Ascending aorta (tissue), 2 donors: ENCODE data around the gene SLC35B2. TPM values are rescaled to one million over a fixed set of nuclear protein-coding genes. Genes with fewer than 3 reads are reported as not detected.

Experiments used
- DNase-seq, 2 donors: peaks; one replicate each; pipeline ENCODE4 v3.0.0-alpha.2; 2019; ENCODE audit warnings: low spot score in 2 of 2
- H3K27ac ChIP-seq, 2 donors: fragments of 200-600 bp; sonication (generic); one replicate each; pipeline ENCODE4 v1.5.1; 2016 to 2017; ENCODE audit warnings: mild to moderate bottlenecking in 1 of 2
- H3K27me3 ChIP-seq: fragments of 200-600 bp; sonication (generic); one replicate; pipeline ENCODE4 v1.5.1; 2017
- H3K36me3 ChIP-seq, 2 donors: fragments of 200-600 bp; sonication (generic); one replicate each; pipeline ENCODE4 v1.5.1; 2016
- H3K4me1 ChIP-seq, 2 donors: fragments of 200-600 bp; sonication (generic); one replicate each; pipeline ENCODE4 v1.5.1; 2016 to 2017; ENCODE audit warnings: mild to moderate bottlenecking in 1 of 2
- H3K4me3 ChIP-seq, 2 donors: fragments of 200-600 bp; sonication (generic); one replicate each; pipeline ENCODE4 v1.5.1; 2016 to 2017; ENCODE audit warnings: mild to moderate bottlenecking in 1 of 2
- H3K9me3 ChIP-seq, 2 donors: fragments of 200-600 bp; sonication (generic); one replicate each; pipeline ENCODE4 v1.5.1; 2016
- CTCF ChIP-seq, 3 experiments: fragments of 200-600 bp in 2 of 3; fragments of 450-650 bp in 1 of 3; sonication (generic) in 2 of 3; IDR thresholded peaks; one replicate each; pipeline ENCODE4 v1.5.1; 2016 to 2019; ENCODE audit warnings: antibody characterized with exemption in 3 of 3, mild to moderate bottlenecking in 1 of 3, moderate library complexity in 1 of 3
- intact Hi-C: fragments of 100-400 bp; cut with DNase I; formaldehyde crosslinking; loops from one replicate; pipeline ENCODE4 v1.15.1; 2023
- total RNA-seq: library from RNA; depleted of rRNA; stranded (reverse); fragments of >200 nt; gene quantifications from one replicate; pipeline ENCODE4 v1.1.0, GENCODE V29; 2016

The SLC35B2 gene
- total RNA-seq, 1 donor from 2014 or later, result 9.9 TPM

DNA sequence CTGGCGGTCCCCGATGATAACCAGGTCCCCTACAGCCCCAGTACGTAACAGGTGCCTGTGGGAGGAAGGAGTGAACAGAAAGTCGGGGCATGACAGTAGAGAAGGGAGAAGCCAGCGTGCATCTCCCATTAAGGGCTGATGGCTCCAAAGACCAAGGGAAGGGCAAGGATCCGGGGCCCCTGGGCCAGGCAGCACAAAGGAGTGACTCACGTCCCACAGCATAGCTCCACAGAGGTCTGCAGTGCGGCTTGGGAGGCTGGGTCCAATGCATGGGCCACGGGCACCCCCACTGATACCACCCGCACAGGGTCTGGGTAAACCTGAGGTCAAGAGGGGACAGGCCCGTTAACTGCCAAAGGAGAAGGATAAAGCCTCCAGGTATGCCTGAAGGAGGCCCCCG is 45.5 kb upstream of the SLC35B2 start:
- H3K9me3 ChIP-seq, result no peaks in the 10 kb centered on the region
- TF ChIP-seq CTCF (IDR thresholded peaks at IDR 0.05), result no peak
- no peak for DNase-seq
- no peak overlapping the region for H3K27ac ChIP-seq
- H3K4me3 ChIP-seq, result no peak overlapping the region
- H3K36me3 ChIP-seq, result peaks cover 50 to 75% of the 10 kb centered on the region in 2 donors
- H3K4me1 ChIP-seq, result peaks cover 0 to 2% of the 10 kb centered on the region in 2 donors
- intact Hi-C loops, result no loop called here
- peaks cover 4% of the 10 kb centered on the region for H3K27me3 ChIP-seq

DNA sequence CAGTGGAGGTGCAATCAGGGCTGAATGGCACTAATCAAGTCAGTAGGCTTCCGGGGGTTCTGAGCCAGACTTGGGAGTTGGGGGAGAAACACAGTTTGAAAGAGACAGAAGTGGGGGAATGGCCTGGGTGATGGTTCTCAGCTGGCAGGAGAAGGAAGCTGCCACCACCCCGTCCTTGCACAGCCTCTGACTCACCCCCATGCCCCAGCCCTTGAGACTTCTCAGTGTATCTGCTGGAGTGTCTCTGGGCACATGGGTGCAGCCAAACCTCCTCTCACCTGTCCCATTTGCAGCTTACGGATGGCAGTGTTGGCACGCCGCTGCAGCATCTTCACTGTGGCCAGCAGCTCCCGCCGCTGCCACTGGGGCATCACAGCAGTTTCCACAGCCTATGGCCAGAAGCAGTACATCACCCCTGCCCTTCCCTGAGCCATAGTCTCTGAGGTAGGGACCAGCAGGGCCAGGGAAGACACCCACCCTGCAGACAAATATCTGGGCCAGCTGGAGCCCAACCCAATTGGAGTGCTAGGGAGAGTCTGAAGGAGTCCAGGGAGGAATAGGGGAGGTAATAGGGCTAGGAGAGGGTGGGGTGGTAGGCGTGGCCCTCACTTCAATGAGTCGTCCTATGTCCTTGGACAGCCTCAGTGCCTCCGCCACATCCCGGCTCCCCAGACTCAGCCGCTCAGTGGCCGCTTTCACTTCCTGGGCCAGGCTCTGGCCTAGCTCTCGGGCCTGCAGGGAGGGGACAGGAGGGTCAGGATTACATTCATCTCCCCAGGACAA is 44.6 kb upstream of the SLC35B2 start:
- Histone ChIP-seq H3K9me3 (no peaks in the 10 kb centered on the region), H3K4me3 (no peak overlapping the region), H3K4me1 (peaks cover 6 to 9% of the 10 kb centered on the region in 2 donors), H3K27me3 (peaks cover 9% of the 10 kb centered on the region), H3K27ac (no peak overlapping the region), H3K36me3 (peaks cover 44 to 68% of the 10 kb centered on the region in 2 donors)
- intact Hi-C loops, result no loop called here
- TF ChIP-seq CTCF (IDR thresholded peaks at IDR 0.05), result no peak
- DNase-seq, result no peak

DNA sequence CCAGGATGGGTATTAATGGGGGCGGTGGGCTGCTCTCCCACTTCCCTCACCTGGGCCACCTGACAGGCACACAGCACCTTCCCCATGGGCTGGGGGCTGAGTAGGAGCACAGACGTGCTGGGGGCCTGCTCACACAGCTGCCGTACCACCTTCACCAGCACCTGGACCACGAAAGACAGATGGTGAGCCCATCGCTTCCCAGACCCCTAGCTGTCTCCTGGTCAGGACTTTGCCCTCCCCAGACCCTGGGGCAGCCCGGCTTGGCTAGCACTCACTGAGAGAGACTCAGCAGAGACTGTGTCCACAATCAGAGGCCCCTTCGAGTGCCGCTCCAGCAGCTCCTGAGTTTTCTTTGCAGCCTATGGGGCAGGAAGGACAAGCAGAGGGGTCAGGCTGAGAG is 43.8 kb upstream of the SLC35B2 start:
- H3K4me1 ChIP-seq, result peaks cover 6 to 9% of the 10 kb centered on the region in 2 donors
- H3K9me3 ChIP-seq, result no peaks in the 10 kb centered on the region
- H3K4me3 ChIP-seq, result no peak overlapping the region
- H3K36me3 ChIP-seq, result peaks cover 41 to 59% of the 10 kb centered on the region in 2 donors
- no peak overlapping the region for H3K27ac ChIP-seq
- H3K27me3 ChIP-seq, result peaks cover 9% of the 10 kb centered on the region
- intact Hi-C loops, result no loop called here
- TF ChIP-seq CTCF (IDR thresholded peaks at IDR 0.05), result no peak
- DNase-seq, result no peak

DNA sequence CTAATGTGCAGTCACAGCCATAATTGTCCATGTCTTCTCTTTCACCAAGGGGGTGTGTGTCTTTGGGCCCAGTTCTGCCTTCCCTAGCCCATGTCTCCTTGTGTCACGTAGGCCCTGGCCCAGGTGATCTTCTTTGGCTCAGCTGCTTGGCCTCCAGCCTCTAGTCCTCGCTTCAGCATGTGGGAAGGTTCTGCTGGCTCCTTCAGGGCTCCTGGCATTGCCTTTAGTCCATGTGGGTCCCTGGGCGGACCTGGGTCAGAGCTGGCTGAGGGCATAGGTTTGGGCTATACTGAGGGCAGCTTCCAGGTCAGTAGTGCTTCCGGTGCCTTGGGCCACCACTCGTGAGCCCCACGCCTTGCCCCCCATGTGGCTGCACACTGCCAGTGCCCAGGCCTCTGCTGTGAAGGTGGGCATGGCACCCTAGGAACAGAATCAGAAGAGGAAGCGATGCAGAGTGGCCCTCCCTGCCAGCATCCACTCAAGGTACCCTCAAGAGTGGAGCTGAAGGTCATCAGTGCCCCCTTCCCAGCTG is 43.0 kb upstream of the SLC35B2 start:
- Histone ChIP-seq H3K4me3 (no peak overlapping the region), H3K27me3 (peaks cover 9% of the 10 kb centered on the region), H3K4me1 (peaks cover 6 to 9% of the 10 kb centered on the region in 2 donors), H3K36me3 (peaks cover 39 to 53% of the 10 kb centered on the region in 2 donors), H3K9me3 (no peaks in the 10 kb centered on the region), H3K27ac (no peak overlapping the region)
- intact Hi-C loops, result no loop called here
- DNase-seq, result no peak
- no peak for TF ChIP-seq CTCF (IDR thresholded peaks at IDR 0.05)

- Histone ChIP-seq H3K4me3 (no peak overlapping the region), H3K4me1 (peaks cover 6 to 9% of the 10 kb centered on the region in 2 donors), H3K27ac (no peak overlapping the region), H3K27me3 (peaks cover 9% of the 10 kb centered on the region), H3K9me3 (no peaks in the 10 kb centered on the region), H3K36me3 (peaks cover 25 to 38% of the 10 kb centered on the region in 2 donors)
- DNase-seq, result no peak
- intact Hi-C loops, result no loop called here
- TF ChIP-seq CTCF (IDR thresholded peaks at IDR 0.05), result no peak
Measured at GRCh38 chr6:44298864-44299263, 41.5 kb upstream of the SLC35B2 start.
